Right lobe of liver (tissue), 4 donors: ENCODE data around the gene NUTM2F.

Experiments used
- CTCF ChIP-seq, 4 donors: fragments of 200-600 bp in 3 of 4; fragments of 450-650 bp in 1 of 4; IDR thresholded peaks; one replicate each; pipeline versions ENCODE4 v1.5.1 to v1.8.0; 2016 to 2022; ENCODE audit warnings: antibody characterized with exemption in 4 of 4, mild to moderate bottlenecking in 2 of 4
- POLR2A ChIP-seq: fragments of 450-650 bp; IDR thresholded peaks from one replicate; pipeline ENCODE4 v1.6.1; 2017; ENCODE audit warnings: antibody characterized with exemption, mild to moderate bottlenecking
- donor health status: DM: no; HTN: no; CAD: no.
- donor health status: DM: no; HTN: no; CAD: no.
- donor health status: DM: no; HTN: yes; CAD: no.

- no peak for TF ChIP-seq CTCF (IDR thresholded peaks at IDR 0.05)
- no peak for TF ChIP-seq POLR2A
Measured at GRCh38 chr9:94301583-94301982, 26.9 kb downstream of the NUTM2F start.
